Fibroblast of skin of back (primary cell): Measurements from ENCODE around the gene PCDH9.
A peak's percentile ranks its signal among the peaks of the same experiment; 100 is the strongest.

Experiments used
- DNase-seq: peaks from one replicate; pipeline ENCODE4 v3.0.0-alpha.2; 2013

PCDH9 gene

DNA sequence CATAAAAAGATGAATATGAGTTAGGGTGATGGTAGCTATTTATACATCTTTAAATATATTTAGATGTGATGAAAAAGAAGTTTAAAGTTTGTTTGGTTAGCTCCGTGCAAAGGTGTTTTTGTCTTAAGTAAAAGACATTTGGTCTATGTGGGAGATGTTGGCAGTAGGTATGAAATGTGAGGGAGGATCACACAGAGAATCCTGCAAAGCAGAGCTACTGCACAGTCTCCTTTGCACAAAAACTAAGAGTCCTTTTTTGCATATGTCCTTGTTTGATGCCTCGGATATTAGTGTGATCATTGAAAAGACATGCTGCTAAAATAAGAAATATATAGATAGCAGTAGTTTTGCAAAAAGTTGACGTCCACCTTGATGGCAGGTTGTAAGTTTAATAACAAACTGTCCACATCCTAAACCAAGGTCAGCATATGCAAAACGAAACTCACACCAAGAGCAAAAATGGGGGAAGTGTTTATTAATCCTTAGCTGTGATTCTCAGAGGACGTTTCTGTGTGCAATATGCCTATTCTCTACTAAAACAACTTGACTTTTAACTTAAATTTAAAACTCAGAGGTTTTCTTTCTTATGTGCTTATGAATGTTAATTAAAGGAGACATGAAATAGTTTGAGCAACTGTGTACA is 870.1 kb downstream of the PCDH9 start:
- no peak for DNase-seq

- DNase-seq = no peak
Observed at GRCh38 chr13:66359393-66359792, 870.7 kb downstream of the PCDH9 start.

DNA sequence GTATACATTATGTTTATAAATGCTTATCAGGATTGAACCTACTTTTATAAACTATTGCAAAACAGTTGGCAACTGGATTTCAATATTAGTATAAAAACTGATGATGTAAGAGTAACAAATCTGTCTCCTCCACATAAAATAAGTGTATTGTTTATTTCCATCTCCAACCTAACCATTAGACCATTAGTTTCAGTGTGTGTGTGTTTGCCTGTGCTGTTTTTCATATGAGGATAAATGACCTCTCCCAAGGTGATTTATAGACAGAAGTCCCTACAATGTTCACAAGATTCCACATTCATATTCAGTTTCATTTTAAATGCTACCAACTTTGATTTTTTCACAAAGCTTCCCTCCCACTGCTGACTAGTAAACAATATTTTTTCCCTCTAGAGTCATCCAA is 871.6 kb downstream of the PCDH9 start:
- no peak for DNase-seq

DNA sequence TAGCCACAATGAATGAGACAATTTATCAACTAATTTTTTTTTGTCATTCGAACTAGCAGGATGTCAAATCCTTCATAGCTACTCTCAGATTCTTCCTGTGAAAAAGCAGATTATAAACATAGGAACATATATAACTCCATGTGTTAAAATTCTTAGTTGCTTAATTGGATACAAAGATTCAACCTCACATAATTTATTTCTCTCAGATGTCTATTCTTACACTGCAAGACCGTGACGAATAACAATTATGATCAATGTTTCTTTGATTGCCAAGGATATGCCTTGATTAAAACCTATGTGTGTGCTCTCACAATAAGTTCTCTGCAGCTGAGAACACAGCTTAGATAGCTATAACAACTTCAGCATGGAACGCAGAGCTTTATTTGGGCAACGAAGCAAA is 872.7 kb downstream of the PCDH9 start:
- DNase-seq = no peak

DNA sequence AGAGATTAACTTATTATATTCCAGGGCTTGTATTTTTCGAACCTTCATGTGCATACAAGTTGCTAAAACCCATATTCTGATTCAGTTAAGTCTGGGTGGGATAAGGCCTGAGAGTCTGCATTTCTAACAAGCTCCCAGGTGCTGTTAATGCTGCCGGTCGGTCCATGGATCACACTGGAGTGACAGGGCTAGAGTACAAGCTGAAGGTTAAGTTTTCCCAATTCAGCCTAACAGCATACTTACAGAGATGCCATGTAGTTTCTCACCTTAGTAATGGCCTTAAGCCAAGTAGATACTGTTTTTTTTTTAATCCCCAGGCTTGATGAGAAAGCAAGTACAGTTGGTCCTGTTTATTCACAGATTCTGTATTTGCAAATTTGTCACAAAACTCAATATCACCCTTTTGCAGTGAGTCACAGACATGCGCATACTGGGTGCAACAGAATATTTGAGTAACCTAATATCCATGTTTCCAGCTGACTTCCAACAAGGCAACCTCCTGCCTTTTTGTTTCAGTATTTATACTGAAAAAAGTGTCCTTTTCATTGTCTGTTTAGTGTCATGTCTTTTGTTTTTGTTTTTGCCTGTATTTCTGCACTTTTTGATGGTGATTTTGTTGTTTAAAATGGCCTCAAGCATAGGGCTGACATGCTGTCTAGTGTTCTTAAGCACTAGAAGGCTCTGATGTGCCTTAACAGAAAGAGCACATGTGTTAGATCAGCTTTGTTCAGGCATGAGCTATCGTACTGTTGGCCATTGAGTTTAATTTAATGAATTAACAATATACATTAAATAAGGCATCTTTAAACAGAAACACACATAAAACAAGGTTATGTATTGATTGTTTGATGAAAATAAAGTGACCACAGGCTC is 875.0 kb downstream of the PCDH9 start:
- DNase-seq = no peak

GRCh38 chr13:66353664-66354063 is 876.5 kb downstream of the PCDH9 start:
- peak; percentile 15 for DNase-seq

DNA sequence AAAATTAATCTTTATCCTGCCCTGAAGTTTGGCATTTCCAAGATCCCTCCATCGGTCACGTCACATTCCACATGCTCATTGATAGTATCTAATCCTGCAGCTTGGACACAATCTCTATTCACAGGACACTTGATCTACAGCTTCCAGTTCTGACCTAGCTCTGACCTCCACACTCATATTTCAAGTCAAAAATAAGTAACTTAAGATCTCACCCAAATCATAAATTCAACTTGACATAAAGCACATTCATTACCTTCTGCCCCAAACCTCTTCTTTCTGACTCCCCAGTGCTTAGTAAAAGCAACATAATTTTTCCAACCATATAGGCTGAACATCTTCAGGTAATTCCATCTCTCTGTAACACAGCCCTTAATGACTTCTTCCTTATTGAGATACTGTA is 880.2 kb downstream of the PCDH9 start:
- DNase-seq = no peak

DNA sequence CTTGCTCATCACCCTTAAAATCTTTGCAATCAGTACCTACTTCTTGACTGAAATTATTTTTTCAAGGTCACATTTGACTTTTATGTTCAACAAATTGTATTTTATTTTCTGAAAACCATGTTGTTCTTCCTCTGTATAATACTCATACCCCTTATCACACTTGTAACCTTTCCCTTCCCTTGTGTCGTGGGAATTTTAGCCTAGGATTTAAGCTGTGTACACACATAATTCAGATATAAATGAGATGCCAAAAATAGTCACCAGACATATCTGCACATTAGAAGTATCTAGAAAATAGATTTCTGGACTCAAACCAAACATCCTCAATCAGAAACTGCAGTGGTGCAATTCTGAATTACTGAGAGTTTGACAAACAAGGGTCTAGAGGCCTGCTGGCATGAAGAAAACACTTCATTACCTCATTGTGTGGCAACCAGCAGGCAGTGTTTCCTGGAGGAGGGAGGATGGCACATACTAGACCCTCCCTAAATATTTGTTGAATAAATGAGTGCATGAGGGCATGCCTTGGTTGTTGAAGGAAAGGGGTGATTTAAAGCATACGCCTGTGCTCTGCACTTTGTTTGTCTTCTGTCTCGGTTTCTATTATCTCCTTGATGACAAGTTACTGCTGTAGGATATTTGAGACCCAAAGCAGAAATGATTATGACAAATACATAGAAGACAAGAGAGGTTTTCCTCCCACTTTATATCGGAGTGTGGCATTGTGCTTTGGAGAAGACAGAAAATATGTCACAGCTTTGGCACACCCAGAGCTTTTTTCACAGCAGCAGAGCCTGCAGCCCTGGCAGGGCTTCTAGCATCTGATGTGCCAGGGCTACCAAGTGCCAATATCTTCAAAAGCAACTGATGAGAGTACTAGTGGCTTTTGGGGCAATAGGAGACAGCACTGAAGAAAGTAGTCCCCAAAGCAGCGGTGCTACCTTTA is 881.1 kb downstream of the PCDH9 start:
- no peak for DNase-seq

DNA sequence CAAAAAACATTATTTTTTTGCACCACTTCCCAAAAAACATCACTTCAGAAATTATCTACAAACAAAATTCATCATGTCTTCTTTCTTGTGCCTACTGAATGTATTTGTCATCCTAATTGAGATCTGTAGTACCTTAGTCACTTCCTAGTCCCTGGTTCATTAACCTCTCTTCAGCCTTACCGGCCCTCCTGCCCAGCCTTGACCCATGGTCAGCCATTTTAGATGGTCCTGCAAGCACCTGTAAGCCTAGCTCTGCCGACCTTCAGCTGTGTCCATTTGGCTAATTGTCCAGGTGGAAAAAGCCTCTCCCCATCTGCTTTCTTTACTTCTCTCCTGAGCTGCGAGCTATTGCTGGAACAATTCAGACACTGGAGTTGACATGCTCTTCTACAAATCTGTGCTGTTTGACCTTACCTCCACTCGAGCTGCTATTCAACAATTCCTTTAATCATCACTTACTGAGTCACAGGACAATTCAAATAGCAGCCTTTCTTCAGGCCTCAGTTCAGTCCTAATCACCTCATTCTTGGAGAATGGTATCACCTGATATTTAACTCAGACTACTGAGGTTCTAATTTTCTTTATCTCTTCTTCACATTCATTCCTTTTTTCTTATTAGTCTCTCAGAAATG is 882.5 kb downstream of the PCDH9 start:
- DNase-seq = no peak

DNA sequence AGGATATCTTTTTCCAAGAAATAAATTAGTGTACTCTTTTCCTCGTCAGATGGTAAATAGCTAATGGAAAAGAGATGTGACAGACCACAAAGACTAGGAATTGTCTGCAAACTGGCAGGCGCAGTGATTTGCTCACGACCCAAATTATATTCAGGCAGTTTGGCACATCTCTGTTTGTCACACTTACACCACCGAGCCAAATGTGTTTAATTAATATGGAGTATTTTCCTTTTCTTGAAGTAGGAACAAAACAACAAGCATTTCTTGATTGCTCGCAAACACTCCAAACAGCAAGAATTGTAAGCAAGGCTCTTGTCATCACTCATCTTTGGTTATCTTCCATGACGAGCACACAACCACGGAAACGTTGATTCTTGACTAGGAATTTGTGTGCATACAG is 884.2 kb downstream of the PCDH9 start:
- no peak for DNase-seq

DNA sequence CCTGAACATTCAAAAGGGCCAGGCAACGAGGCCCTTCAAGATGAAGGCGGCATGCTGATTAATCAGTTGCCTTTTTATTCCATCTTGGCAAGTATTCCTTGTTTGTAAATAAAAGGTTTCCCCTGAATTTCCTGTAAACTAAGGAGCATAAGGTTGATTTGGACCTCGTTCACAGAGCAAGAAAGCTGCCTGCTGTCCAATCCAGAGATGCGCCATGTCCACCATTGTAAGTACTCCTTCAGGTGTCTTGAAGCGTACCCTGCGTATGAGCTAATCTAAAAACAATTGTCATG is 884.7 kb downstream of the PCDH9 start:
- DNase-seq = no peak

DNA sequence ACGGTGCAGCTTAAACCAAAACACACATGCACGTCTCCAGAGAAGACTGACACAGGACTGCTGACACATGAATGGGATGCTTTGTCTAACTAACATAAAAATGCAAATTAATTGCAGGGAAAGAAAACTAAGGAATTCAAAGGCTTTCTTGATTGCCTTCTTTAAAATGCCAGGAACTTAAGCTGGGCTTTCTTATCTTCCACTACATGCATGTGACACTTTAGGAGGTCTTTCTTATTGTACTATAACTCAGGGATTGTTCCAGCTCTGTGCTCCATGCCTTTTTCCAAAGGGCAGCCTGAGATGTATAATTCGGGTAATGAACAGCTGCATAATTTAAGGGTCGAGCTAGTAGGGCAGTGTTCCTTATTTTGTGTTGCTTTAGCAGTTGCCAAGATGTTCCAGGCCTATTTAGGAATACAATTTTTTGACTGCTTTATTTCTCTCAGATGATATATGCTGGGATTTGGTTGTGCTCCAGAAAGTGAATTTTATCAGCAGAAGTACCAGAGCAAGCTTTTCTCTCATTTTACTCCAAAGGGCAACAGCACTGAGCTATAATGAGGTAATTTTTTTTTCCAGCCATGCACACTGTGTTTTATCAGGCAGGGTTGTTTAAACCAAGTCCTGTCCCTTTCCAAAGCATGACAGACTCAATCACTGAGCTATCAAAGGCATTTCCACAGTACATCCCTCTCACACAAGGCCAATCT is 885.2 kb downstream of the PCDH9 start:
- no peak for DNase-seq

DNA sequence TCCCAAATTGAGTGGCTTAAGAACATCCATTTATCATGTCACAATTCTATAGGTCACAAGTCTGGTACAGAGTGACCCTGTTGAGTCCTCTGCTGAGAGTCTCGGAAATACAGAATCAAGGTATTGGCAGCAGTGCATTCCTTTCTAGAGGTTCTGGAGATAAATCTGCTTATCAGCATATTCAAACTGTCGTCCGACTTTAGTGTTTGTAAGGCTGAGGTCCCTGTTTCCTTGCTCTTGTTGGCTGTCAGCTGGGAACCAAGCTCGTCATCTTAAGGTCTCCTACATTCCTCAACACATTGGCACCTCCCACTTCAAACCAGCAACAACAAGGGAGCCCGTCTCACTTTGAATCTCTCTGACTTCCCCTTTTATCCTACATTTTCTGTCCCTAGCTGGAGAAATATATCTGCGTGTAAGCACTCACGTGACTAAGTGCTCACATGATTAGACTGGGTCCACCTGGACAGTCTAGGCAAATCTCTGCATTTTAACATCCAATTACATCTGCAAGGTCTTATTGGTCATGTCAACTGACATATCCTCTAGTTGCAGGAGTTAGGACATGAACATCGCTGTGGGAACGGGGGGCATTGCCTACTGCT is 886.8 kb downstream of the PCDH9 start:
- no peak for DNase-seq

DNA sequence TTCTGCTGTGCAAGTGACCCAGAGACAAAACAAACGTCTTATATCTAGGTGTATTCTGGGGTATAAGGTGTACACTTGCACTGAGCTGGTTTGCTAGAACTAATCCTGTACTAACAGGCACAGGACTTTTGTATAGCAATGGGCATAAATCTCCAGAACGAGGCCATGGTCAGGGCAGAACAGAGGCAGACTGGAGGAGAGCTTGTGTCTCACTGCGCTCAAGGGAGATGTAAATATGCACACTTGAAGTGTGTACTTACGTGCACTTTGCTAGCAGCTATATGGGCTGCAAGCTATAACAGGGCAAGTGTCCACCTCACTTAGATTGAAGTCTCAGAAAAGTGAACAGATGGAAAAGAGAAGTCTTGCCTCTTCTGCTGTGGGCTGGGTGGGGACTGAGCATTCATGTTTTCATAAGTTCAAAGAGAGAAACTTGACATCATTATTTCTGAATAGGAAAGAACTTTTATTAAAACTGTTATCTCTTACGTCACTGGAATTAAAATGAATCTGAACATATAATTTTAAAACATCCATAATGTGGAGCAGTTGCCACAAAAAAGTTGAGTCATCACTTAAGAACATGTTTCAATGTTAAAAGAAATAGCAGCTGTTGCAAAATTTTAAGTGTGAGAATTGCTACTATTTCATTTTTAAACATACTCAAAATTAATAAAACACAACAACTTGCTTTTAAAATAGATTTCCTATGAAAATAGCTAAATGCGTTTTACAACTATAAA is 888.3 kb downstream of the PCDH9 start:
- DNase-seq = no peak

DNA sequence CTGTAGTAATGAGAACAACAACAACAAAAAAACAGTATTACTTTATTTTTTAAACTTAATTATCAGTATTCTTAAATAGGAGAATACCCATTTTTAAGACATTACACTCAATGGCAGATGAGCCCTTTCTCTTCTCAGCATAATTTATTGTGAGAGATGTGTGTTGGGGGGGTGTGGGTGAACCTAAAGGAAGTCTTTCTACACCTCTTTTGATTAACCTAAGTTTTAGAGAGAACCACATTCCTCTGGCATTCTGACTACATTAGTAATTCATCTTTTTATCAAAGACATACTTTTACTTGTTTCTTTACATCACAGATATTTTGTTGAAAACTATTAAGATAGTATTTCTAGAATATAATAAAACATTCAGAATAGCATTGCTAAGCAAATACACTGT is 890.9 kb downstream of the PCDH9 start:
- peak; percentile 12 for DNase-seq

- no peak for DNase-seq
Observed at GRCh38 chr13:66338542-66338941, 891.6 kb downstream of the PCDH9 start.

DNA sequence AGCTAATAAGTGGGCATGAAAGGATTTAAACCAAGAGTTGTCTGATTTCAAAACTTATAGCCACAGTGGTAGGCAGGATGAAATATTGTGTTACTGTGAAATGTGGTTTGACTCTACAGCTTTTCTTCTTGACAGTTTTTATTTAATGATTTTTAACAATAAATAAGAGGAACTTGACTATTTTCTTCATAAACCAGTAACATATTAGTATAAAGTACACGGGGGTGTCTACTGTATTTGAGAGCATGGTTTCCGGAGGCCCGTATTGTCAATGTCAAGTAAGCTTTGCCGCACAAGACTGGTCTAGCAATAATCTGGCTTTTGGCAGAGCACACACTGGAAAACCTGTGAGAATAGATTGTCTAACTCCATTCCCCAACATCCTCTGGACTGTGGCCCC is 894.5 kb downstream of the PCDH9 start:
- DNase-seq = no peak

GRCh38 chr13:66329988-66330451 is 900.1 kb downstream of the PCDH9 start:
- peak; percentile 73 for DNase-seq

DNA sequence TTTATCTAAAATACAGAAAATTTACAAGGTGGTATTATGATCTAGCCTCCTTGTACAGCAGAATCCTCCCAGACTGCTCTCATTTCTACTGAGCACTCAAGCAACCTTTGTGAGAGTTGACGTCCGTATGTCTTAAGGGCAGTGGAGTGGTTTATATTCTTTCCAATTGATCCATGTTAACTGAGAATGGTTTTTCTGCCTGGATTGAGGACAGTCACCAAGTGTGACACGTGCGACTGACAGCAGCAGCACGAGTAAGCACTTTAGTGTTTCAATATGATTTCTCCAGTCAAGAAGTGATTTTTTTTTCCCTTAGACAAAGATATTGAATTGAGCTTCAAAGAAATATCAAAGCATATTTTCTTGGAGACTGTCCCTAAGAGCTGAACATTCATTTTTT is 901.7 kb downstream of the PCDH9 start:
- no peak for DNase-seq

DNA sequence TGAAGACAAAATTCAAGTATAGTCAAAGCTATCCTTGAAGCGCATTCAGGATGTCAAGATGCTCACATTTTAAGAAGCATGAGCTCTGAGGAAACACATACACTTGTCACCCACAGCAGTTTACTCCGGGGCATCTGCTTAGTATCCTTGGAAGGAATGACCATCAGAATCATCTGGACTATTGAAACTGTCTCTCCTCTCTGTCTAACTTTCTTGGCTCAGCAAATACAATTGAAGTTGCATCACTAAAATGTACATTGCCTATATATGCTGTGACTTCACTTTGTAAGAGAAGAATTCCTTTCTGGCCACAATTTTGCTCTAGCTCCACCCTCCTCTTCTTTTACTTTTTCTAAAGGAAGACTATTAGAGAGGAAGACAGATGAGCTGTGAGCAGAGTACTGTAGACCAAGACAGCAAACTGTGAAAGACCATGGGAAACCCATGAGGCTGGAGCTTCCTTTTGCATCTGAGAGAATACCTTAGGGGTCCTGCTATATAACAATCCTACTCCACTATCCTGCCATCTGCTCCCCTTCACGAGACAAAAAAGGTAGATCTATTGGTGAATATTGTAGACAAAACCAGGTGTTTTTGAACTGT is 906.3 kb downstream of the PCDH9 start:
- peak; percentile 48 for DNase-seq
